NOMO-1 treated with dmso at 0.1 percent for 144 hours (cell line): ENCODE data around the gene TIMM21.

ENCODE experiments used
- DNase-seq: peaks from one replicate; lab custom pipeline; 2025; ENCODE audit not compliant: unreplicated experiment; lab: John Stamatoyannopoulos, UW

Gene TIMM21

DNA sequence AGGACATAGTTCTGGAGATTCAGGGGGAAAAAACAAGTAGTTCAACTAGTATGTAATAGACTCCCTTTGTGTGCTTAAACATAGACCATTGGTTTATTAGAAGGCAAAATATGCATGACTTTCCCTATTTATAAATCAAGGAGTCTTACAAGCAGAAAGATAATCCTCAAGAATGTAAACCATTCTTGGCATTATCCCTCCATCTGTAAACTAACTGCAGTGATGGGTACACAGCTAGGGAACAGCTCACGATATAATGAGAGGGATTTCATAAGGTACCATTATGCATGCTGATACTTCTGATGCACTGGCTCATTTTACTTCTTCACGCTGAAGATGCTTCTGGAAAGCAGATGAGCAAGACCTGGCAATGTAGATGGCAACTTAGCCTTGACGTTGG, 1.6 kb upstream of the TIMM21 start:
- no peak for DNase-seq

DNA sequence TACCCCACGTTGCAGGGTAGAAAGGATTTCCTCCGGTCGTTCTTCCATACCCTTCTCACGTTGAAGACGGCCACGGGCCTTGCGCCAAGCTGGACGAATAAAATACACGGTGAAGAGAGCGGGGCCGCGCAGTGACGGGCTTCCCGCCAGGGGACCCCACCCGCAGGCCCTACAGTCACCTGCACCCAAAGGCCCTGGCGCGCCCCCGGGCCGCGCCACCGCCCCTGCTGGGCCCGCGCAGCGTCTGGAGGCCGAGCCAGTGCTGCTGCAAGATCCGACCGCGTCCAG, 888 bp upstream of the TIMM21 start:
- DNase-seq = no peak

DNA sequence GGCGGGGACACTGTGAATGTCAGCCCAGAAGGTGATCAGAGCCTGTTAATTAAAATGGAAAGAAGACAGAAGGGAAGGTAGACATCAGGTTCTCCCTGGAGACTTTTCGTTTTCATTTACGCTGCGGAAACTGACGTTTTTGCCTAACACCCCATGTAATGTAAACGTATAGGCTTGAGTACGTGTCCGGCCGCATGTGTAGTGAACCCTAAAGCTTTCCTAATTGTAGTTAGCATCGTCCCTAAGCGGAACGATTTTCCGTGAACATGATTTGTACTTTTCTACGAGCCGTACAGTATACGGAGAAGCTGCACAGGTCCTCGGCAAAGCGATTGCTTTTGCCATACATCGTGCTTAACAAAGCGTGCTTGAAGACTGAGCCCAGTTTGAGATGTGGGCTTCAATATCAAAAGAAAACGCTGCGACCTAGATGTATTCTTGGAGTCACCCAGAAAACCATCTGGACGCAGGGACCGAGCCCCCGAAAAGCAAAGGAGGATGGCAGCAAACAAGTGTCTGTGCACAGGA, 284 bp downstream of the TIMM21 start:
- DNase-seq = no peak

DNA sequence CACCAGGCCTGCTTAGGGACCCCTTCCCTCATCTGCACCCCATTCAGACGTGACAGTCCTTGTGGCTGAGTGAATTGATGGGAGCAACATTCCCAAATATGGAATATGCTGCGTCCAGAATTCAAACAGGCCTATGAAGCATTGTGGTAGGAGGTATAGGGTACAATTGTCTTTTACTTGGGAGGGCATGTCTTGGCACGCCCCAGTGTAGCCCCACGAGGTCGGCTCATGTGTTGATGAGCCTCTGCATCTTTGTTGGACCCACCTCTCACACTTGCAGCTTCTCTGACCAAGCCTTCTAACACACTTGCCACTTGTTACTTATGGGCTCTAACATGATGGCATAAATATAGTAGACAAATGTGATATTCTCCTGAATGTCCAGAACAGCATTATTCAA, 1.6 kb downstream of the TIMM21 start:
- DNase-seq = no peak

DNA sequence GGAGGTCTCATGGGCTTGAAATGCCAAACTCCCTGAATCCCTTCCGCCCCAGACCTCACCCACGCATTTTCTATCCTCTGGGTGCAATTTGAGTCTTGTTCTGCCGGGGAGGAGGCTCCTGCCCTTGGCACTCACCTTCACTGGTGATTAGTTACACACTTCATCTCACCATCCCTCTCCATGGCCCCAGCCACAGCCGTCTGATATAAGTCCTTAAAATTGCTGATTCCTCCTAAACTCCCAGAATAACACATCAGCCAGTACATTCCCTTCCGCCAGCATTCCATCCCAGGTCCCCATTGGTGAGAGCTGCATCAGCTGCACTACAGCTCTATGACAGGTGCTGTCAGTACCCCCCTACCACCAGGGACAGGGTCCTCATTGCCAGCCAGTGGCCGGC, 3.9 kb downstream of the TIMM21 start:
- DNase-seq = no peak

DNA sequence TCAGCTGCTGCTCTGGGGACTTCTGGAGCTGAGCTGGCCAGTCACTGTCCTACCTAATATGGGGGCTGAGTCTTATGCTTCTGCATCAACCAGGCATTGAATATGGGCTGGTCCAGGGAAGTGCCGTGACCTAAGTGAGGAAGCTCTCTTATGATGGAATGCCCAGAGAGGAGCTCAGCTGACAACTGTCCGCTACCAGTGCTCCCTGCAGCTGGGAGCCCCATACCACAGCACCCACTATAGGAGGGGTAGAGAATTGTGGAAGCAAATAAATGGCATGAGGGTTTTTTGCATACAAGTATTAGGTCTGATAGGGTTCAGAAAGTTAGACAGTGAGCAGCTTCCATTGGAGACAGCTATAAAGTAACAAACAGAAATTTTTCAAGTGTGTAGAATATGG, 4.5 kb downstream of the TIMM21 start:
- no peak for DNase-seq

DNA sequence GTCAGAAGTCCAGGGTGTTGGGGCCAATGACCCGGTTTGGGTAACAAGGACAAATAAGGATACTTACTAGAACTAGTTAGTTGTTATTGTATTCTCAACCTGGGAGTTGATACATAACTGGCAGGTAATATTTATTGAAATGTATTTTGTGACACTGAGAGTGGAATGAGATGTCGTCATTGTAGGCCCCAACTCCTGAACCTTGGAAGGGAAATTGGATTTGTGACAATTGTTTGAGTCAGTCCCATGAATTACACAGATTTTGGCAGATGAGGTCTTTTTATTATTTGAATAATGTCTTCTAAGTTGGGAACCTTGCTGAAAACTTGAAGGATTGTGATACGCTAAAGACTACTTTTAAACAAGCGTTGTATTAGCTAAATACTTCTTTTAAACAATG, 5.1 kb downstream of the TIMM21 start:
- DNase-seq = no peak

DNA sequence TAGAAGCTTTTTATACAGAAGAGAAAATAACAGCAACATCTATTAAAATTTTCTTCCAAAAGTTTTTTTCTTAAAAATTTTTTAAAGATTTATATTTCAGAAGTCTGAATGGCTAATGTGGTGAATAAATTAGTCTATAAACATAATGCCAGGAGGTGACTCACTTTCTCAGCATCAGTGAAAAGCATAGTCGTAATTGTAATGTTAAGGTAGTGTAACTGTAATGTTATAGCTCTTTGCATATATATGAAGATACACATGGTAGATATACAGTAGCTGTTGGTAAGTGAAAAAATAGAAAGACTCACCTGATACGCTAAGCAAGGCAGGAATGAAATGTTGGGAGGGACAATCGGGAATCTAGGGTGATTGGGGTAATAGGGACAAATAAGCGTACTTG, 5.5 kb downstream of the TIMM21 start:
- DNase-seq = no peak

DNA sequence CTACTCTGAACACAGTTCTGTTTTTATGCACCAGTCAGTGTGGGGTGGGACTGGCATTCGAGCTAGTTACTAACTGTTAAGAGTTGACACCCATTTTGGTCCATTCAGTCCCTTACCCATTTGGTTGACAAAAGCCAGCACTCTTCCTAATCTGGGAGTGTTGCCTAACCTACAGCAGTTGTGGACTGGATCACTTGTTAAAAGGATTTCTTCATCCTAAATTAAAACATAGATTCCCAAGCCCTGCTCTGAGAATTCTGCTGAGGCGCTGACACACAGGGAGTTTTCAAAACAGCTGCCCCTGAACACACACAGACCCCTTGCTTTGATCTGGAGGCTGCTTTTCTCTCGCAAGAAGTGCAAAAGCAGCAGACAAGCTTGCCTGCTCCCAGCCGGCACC, 6.4 kb downstream of the TIMM21 start:
- no peak for DNase-seq

DNA sequence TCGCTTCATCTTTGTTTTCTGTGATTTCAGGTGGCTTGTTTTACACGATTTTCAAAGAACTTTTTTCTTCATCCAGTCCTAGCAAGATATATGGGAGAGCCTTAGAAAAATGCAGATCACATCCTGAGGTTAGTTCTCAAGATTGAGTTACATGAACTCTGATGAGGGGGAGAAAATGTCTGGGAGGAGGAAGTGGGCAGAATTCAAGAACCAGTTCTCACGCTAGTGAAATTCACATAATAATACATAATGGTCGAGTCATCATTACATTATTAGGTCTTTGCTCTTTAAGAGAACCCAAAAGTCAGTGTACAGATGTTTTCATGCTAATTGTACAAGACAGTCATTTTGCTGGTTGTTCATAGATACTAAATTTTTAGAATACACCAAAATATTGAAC, 7.0 kb downstream of the TIMM21 start:
- no peak for DNase-seq

DNA sequence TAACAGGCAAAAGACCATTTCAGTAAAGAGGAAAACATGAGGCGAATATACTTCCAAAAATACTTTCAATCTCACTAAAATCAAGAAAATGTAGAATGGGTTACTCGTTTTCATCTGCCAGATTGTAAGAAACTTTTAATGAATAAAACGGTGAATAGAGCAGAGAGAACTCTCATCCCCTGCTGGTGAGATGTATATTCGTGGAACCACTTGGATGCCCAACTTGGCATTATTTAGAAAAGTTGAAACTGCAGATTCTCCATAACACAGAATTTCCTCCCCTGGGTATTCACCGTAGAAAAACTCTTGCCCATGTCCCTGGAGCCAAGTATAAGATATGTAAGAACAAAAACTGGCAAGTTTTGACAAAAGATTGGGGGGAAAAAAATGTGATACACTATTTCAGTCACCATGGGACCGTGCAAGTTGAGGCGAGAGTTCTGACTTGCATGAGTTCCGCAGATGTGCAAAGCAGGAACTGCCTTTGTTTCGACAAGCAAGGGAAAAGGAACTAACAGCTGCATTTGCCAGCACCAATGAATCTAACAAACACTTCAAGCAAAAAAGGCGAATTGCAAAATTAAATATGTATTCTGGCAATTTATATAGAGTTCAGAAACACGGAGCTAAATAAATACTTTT, 14.8 kb downstream of the TIMM21 start:
- DNase-seq = no peak

DNA sequence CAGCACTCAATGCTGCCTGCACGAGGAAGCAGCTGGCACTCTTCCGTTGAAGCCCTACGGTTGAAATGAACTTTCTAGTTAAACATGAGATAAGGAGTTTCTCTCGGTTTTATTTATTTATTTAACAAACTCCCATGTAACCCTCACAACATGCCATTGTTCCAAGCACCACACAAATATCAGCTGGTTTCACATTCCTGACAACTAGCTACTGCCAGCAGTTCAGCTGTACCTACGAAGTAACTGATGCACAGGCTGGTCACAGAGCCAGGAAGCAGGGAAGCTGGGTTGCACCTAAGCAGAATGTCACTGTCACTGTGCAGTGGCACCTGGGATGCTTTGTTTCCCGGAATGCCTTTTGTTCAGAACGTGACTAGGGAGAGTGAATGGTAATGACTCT, 18.1 kb downstream of the TIMM21 start:
- no peak for DNase-seq

DNA sequence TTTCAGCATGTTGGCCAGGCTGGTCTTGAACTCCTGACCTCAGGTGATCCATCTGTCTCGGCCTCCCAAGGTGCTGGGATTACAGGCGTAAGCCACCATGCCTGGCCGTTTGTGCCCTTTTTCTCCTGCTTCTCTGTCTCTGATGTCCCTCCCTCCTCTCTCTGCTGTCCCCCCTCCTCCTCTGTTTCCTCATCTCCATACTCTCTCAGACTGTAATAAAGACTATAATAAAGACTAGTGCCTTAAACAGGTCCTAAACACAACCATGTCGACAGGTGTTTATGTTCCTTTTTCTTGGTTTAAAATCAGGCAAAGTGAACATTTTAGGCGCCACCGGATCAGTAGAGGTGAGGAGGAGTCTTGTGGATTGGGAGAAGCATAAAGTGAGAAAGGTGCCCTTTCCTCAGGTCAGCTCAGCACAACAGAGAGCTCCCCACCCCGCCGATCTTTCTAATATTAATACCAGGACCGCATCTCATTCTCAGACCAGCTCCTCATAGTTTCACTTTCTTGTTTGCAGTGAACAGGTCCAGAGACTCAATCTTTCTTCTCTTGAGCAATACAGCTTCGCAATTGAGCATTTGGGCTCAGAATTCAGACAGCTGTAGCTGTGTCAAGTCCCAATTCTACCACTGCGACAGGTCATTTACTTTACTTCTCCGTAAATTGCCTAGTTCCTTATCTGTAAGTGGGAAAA, 23.7 kb downstream of the TIMM21 start:
- peak; percentile 27 for DNase-seq

DNA sequence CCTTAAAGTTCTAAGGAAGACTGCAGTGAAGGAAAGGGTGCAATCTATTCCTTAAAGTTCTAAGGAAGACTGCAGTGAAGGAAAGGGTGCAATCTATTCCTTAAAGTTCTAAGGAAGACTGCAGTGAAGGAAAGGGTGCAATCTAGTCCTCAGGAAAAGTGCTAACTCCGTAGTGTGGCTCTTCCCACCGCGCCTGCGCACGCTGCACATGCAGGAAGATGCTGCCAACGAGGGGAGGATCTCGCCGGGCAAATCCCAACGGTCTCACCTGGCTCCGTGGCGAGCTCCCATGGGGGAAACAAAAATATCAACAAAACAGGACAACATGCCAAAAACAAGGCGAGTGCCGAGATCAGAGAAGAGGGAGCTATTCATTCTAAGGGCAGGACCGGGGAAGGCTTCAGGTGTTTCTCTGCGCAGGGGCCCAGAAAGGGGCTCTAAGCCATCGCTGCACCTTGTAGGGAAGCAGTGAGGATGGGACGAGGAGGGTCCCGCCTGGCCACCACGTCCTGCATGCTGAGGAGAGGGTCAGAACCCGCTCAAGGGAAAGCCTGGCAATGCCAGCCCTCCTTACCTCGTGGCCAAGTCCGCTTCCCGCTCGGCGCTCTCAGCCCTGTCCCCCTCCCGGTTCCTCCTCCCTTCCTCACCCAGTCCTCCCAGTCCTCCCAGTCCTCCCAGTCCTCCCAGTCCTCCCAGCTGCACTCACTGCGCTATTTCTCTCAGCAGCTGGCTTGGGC, 24.5 kb downstream of the TIMM21 start:
- DNase-seq = no peak

DNA sequence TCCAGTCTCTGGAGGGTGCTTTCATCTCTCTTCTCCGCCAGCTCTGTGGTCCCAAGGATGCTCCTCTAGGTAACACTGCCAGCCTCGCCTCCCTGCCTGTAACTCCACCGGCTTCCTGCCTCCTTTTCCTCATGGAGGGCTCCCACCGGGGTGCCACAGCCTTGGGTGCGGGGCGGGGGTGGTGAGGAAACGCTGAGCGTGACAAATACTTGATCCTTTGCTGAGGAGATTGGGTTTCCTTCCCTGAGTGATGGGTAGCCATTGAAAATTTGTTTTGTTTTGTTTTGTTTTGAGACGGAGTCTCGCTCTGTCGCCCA, 25.1 kb downstream of the TIMM21 start:
- no peak for DNase-seq

DNA sequence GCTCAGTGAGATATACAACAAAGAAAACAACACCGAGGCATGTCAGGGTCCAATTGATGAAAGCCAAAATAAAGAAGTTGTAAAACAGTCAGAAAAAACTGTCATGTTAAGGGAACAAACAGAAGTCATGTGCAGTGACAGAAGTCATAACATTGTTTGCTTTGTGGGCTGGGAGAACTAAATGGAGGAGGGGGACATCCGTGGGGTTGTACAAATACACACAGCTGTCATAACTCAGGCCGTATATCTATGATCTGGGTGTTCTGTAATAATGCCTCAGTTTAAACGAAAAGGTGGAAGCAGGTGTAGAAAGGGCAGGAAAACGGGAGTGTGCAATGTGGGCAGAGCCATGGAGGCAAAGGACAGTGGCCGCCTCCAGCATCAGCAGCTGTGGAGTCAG, 27.3 kb downstream of the TIMM21 start:
- no peak for DNase-seq

DNA sequence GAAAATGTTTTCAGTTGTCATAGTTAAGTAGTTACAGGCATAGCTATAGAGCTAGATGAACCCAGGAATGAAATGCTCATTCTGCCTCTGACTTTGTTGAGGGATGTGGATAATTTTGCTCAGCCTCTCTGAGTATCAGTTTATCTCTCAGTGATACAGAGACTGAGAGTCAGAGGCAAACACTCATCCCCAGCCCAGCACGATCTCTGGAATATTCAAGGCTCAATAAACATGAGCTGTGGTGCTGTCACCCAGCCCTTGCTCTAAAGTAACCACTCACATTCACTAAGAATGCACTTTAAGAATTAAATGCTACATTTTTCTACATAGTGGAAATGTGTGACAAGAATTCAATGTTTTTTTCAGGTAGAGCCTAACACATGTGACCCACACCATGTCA, 30.6 kb downstream of the TIMM21 start:
- DNase-seq = no peak

DNA sequence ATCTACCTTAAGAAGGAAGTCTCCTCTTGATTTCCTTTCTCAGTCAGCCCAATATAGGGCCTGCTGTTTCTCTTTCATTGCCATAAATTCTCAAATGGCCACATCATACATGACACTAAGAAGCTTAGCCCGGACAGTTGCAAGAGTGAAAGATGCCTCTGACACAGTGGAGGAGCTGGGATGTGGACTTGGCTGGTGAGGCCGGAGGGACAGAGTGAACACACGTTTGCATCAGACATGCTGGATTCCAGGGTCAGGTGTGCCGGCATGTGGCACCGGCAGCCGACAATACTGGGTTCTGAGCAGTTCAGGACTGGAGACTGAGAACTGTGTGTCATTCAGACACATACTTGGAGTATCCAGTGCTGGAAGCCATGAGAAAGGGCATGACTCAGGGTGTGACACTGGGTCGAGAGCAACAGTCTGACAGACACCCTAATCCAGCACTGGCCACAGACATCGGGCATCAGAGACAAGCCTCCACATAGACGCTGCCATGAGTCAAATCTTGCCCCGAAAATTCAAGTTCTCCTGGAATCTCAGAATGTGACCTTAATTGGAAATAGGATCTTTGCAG, 31.4 kb downstream of the TIMM21 start:
- no peak for DNase-seq

DNA sequence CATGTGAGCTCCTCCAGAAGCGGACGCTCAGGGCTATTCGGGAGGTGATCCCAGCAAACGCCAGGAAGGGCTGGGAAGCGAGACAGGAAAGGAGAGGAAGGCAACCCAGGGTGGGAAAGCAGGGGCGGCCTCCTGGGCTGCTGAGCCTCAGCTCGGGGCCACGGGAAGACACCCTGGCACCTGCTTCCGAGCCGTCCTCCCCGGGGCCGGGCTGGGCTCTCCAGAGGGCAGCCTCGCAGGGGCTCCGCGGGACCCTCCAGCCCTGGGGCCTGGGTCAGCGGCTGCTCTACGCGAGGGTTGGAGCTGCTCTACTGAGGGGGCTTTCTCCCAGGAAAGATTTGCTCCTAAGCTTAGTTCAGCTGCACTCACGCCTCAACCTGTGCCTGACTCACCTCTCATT, 34.0 kb downstream of the TIMM21 start:
- DNase-seq = no peak

DNA sequence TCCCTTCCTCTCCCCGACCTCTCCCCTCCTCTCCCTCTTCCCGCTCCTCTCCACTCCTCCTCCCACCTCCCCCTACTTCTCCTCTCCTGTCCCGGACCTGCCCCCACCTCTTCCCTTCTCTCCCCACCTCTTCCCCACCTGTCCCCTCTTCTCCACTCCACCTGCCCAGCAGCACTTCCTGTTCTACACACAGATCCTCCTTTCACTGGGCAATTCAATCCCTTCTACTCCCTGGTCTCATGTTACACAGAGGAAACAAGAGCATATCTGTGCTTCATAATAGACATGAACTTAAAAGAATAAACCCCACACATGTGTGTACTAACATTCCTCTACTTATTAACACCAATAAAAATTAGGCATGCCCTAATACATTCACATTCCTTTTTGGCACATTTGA, 34.8 kb downstream of the TIMM21 start:
- DNase-seq = no peak

DNA sequence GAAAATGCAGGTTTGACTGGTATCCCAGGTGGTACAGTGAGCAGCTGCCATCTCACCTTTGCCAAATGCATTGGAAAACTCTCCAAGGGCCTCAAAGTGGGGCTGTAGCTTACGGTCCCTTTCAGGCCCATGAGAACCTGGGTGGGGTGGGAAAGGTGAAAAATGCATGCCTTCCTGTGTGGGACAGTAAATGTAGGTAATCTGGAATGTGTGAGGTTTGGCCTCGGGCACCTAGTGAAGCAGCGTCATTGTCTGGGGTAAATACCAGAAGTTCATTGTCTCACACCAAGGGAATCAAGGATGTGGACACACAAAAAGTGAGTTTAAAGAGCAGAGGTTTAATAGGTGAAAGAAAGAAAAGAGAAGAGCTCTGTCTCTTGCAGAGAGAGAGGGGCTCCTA, 36.6 kb downstream of the TIMM21 start:
- no peak for DNase-seq

DNA sequence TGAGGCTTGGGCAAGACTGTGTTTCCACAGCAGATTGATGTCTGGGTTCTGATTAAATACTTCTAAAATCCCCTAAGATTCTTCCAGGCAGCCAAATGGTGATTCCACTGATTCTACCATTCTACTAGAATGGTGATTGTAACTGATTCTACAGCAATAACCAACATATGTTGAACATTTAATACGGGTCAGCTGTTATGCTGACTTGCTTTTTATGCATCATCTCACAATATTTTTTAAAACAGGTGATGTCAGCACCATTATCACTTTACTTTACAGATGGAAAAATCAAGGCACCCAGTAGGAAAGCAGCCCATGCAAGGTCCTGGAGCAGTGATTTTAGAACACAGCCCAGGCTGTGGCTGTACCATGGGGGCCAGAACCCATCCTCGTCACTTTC, 37.5 kb downstream of the TIMM21 start:
- DNase-seq = no peak
